Hypothalamus (tissue), 51 donors: ENCODE data around the gene MEGF6.
"Not testable (repeated sequence)": the region's sequence is repeated elsewhere in the genome, so short reads cannot be mapped to it uniquely, and the experiment has no call there.

Source experiments
- DNase-seq, 51 donors: peaks; one replicate each; lab custom pipeline; 2025; lab: John Stamatoyannopoulos, UW

Gene MEGF6

DNA sequence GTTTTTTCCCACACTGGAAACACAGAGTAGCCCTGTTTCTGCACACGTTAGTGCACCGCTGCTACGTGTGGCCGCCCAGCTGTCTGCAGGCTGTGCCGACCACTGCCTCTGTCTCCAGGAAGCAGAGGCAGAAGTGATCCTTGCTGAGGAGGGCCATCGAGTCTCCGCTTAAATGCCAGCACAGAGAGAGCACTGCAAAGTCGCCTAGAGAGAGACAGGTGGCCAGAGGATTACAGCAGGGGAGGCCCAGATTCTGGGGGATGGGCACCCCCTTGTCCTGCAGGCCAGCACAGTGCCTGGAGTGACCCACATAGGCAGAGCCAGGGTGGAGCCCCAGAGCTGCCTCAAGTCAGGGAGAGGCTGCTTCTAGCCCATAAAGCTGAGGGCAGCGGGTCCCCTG lies 19.6 kb upstream of the MEGF6 start:
- DNase-seq, result no peak

DNA sequence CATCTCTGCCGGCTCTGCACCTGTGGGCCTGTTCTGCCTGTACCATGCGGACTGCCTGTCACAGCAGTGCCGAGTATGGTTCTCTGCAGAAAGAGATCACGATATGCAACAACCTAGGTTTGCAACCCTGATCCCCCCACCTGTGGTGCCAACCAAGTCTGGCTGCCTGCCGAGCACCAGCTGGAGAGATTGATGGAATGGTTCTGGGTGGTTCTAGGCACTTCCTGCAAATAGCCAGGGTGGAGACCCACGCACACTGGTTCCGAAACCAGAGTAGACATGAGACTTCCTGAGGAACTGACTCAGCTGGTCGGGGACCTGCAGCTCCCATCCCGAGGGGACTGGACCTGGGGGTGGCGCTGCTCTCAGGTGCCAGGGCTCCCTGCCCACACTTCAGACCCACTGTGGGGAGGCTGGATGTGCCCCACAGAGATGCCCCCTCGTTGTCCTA lies 18.9 kb upstream of the MEGF6 start:
- peak in 1 of 51 donors; percentile 9 for DNase-seq

DNA sequence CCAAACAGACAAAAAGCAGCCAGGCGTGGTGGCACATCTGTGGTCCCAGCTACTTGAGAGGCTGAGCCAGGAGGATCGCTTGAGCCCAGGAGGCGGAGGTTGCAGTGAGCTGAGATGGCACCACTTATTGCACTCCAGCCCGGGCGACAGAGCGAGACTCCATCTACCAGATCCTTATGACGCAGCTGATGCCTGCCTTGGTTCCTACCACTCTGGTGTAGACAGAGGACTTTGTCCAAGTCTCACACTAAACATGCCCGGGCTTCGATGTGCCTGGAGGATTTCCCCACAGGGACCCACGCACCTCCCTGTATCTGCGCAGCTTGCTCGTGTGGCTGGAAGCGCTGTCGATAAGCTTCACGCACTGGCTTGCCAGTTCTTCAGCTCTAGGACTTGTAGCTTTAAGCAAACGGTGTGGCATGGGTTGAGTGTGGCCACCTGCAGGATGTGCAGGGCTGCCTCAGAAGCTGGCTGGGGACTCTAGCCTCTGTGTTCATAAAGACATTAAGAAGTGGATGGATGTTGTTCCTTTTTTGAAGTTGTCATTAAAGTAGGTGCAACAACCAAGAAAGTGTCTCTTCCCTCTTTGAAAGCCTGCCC lies 18.4 kb upstream of the MEGF6 start:
- no peak for DNase-seq

DNA sequence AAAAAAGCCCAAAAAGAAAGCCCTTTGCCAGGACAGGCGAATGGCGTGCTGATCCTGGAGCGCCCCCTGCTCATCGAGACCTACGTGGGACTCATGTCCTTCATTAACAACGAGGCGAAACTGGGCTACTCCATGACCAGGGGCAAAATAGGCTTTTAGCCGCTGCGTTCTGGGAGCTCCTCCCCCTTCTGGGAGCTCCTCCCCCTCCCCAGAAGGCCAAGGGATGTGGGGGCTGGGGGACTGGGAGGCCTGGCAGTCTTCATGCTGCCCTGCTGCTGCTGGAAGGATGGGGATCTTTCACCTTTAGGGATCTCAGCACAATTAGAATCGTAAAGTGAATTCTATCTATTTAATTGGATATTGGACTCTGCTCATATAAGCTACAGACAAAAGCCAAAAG lies 17.1 kb upstream of the MEGF6 start:
- no peak for DNase-seq

DNA sequence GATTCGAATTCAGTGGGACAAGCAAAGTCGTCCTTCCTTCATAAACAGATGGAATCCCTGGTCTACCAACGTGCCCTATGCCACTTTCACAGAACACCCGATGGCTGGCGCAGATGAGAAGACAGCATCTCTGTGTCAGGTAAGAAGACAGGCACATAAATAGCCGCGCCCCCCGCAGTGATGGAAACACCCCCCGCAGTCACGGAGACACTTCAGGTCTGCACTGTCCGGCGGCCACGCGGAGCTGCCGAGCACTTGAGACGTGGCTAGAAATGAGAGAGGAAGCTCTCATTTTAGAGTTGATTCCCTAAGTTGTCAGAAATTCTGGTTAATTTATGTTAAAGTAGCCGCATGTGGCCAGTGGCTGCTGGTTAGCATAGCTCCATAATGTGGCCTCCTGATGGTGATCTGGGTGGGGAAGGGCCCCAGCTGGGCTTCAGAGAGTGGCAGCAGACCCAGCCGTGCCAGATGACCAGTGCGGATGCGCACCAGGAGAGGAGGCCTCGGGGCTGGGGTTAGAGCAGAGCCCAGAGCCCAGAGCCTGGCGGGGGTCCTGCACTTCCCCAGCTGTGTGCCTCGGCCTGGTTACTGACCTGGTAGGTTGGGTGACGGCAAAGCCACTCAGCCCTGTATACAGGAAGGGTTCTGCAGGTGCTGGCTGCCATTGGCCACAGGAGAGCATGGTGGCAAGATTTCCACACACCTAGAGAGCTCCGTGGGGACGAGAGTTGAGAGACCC lies 16.4 kb upstream of the MEGF6 start:
- no peak for DNase-seq

DNA sequence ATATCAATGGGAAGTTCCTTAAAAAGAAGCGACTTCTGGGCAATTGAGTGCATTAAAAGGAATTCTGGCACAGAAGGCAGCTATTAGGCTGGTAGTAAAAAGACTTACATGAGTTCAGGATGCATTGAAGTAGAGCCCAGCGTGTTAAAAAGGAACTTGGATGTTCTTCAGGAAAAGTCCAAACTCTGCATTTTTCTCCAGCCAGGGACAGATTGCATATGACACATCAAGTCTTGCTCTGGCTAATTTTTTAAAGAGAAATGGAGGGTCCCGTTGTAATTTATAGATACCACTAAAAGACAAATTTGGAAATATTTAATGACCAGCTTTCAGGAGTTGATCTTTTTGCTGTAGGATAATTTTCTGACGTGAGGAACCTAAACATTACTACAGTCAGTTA lies 14.7 kb upstream of the MEGF6 start:
- no peak for DNase-seq

DNA sequence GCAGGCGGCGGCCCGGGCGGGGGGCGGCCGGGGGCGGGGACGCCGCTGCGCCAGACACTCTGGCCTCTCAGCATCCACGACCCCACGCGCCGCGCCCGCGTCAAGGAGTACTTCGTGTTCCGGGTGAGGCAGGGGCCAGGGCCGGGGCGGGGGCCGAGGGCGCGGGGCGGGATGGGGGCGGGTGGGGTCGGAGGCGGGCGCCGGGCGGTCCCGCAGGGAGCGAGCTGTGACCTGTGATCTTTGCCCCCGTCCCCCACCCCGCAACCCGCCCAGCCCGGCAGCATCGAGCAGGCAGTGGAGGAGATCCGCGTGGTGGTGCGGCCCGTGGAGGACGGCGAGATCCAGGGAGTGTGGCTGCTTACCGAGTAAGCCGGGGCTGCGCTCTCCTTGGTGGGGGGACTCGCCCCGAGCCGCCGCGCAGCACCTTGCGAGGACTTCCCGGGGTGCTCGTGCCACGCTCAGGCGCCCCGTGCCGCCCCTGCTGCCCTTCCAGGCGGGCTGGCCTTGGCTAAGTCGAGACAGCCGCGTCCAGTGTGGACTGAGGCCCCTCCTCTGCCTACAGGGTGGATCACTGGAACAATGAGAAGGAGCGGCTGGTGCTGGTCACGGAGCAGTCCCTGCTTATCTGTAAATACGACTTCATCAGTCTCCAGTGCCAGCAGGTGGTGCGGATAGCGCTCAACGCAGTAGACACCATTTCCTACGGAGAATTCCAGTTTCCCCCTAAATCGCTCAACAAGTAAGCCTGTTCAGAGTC lies 14.0 kb upstream of the MEGF6 start:
- peak in 3 of 51 donors; percentile 40 to 72 (median 45) for DNase-seq

DNA sequence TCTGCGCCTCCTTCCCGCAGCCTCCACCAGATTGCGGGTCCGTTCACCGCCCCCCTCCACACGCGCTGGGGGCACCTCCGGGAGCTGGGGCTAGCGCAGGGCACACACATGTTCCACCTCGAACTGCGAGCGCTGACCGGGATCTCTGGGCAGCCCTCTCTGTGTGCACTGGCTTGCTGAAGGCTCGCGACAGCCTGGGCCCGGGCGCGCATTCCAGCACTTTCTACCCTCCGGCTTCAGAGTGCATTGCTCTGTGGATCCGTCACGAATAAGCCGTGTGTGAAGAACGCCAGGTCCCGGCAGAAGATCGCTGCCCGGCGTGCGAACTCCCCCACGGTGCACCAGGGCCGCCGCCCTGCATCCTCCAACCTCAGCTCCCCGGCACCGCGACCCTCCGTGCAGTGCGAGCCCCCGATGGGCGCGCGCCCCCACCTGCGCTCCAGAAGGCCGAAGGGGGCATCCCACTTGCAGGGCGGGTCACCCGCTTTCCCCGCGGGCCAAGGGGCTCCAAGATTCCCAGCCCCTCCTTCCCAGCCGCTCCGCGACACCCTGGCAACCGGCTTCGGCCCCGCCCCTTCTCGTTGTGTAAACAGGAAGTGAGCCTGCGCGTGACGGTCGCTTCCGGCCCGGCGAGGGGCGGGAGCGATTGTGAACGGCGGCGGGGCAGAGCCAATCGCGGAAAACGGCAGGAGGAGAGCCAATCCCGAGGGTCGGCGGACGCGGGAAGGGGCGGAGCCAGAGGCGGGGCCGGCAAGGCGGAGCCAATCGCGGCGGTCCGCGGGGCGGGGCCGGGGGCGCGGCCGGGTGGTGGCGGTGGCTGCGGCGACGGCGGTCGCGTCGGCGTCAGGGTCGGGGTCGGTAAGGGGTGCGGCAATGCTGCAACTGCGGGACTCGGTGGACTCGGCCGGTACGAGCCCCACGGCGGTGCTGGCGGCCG lies 13.2 kb upstream of the MEGF6 start, which contains the start of gene TPRG1L:
TPRG1L (plus strand) TSS at position 816 of the 937 bp plus-strand sequence; CDS start at position 874, 58 bp downstream.
- DNase-seq, result peak; percentile 90 to 99 (median 98)

DNA sequence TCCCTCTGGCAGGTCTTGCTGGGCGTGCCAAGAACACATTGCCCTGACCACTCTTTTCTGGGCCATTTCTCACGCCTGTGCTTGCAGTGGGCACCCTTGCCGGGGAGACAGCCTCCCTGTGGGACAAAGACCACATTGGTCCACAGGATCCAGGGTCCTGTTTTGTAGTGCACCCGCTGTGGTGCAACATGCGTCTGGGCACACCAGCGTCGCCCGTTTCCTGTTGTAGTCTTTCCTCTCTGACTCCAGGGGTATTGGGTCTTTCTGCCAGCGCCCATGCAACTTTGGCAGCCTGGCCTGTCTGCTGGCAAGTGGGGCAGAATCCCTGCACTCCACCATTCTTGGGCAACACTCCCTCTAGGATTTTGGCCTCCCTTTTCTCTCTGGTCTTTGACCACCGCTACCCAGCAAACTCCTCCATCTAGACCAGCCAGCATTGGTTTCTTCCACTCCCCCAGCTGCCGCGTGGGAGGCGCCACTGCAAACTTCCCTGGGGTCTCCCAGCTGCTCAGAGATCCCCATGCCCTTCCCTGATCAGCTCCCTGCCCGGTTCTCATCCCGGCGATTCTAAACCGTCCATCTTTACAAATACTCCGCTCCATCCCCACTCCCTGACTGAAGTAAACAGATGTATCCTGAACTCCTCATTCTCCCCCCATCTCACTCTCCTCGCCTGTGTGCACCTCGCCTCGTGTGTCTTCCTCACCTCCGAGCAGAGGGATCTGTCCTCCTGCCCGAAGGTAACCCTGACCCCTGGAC lies 12.3 kb upstream of the MEGF6 start:
- DNase-seq, result no peak

DNA sequence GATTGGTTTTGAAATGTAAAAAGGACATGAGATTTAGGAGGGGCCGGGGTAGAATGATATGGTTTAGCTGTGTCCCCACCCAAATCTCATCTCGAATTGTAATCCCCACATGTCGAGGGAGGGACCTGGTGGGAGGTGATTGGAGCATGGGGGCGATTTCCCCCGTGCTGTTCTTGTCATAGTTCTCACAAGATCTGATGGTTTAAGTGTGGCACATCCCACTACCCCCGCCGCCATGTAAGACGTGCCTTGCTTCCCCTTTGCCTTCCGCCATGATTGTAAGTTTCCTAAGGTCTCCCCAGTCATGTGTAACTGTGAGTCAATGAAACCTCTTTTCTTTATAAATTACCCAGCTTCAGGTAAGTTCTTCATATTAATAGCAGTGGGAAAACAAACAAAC lies 10.8 kb upstream of the MEGF6 start:
- DNase-seq, result not testable (repeated sequence)

DNA sequence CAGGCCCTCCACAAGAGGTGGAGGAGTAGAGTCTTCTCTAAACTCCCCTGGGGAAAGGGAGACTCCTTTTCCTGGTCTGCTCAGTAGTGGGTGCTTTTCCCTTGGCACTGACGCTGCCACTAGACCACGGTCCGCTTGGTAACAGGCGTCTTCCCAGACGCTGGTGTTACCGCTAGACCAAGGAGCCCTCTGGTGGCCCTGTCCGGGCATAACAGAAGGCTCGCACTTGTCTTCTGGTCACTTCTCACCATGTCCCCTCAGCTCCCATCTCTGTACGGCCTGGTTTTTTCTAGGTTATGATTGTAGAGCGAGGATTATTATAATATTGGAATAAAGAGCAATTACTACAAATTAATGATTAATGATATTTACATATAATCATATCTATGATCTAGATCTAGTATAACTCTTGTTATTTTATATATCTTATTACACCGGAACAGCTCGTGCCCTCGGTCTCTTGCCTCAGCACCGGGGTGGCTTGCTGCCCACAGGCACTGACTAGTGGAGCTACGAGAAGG lies 9.9 kb upstream of the MEGF6 start:
- DNase-seq, result peak in 21 of 51 donors; percentile 8 to 54 (median 33)

DNA sequence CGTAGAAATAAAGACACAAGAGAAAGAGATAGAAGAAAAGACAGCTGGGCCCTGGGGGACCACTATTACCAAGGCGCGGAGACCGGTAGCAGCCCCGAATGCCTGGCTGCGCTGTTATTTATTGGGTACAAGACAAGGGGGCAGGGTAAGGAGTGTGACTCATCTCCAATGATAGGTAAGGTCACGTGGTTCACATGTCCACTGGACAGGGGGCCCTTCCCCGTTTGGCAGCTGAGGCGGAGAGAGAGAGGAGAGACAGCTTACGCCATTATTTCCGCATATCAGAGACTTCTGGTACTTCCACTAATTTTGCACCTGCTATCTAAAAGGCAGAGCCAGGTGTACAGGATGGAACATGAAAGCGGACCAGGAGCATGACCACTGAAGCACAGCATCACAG lies 9.4 kb upstream of the MEGF6 start:
- DNase-seq, result no peak

DNA sequence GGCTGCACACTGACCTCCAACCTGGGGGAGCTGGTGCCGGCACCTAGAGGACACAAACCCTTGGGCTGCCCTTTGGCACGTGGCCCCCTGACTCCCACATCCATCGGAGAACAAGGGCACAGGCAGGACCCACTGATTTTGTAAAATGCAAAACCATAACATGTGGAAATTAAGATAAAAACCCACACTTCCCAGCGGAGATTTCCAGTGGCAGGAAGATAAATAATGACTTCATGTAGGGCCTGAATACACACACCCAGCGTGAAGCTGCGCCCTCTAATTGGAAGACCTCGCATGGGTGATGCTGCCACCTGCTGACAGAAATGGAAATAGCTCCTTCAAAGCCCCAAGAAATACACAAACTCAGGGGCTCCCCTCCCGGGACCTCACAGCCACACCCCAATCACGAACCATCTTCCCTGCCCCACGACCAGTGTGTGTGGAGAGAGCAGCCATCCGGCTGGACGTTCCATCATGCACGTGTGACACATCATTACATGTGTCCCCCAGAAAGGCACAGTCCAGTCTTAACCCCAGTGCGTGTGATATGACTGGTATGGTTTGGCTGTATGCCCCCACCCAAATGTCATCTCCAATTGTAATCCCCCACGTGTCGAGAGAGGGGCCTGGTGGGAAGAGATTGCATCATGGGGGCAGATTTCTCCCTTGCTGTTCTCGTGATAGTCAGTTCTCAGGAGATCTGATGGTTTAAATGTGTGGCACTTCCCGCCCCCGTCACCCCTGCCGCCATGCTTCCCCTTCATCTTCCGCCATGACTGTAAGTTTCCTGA lies 7.8 kb upstream of the MEGF6 start:
- DNase-seq, result peak in 40 of 51 donors; percentile 9 to 77 (median 46)

DNA sequence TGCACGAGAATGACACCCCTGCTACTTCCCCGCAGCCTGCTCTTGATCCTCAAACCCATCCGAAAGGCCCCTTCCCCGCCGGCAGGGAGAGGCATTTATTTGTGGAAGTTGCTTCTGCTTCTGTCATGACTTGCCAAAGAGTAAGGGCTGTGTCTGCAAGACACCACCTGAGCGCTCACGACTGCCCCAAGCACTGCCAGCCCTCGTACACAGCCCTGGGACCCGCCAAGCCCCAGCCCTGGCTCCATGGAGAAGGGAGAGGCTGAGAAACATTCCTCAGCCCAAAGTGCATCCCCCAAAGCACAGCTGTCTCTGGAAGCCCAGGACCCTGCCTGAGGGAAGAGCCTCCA lies 7.2 kb upstream of the MEGF6 start:
- no peak for DNase-seq

DNA sequence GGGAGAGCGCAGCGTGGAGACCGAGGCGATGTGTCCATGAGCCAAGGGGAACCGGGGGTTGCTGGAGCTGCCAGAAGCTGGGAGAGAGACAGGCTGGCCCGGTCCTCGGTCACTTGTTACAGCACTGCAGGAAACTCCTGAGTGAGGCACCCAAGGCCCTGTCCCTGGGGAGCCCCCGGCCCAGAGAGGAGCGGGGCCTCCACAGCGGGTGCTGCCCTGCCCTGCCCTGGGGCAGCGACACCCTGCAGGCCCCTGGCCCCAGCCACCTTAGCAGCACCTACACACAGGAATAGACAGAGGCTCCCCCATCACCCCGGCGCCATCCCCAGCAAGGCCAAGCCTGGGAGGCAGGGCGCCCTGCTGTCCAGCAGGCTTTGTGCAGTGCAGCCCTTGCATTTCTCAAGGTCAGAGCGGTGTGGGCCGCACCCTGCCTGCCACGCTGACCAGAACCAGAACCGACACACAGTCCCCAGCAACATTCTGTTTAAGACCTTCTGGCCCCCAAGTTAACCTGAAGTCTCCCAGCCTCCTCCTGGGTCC lies 6.6 kb upstream of the MEGF6 start:
- DNase-seq, result no peak

DNA sequence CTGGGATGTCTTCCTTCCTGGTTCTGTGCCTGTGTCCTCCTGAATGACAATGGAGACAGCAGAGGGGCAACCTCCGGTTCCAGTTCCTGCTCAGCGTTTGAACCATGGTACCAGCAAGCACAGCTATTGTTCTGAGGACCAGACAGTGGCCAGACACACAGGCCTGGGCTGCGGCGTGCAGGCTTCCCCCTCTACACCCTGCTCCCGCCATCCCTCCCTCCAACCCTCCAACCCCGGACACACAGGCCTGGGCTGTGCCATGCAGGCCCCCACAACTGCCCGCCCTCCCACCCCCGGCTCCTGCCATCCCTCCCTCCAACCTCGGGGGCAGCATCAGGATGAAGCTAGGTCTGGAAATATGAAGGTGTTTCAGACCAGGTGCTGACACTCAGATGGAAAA lies 5.6 kb upstream of the MEGF6 start:
- no peak for DNase-seq

DNA sequence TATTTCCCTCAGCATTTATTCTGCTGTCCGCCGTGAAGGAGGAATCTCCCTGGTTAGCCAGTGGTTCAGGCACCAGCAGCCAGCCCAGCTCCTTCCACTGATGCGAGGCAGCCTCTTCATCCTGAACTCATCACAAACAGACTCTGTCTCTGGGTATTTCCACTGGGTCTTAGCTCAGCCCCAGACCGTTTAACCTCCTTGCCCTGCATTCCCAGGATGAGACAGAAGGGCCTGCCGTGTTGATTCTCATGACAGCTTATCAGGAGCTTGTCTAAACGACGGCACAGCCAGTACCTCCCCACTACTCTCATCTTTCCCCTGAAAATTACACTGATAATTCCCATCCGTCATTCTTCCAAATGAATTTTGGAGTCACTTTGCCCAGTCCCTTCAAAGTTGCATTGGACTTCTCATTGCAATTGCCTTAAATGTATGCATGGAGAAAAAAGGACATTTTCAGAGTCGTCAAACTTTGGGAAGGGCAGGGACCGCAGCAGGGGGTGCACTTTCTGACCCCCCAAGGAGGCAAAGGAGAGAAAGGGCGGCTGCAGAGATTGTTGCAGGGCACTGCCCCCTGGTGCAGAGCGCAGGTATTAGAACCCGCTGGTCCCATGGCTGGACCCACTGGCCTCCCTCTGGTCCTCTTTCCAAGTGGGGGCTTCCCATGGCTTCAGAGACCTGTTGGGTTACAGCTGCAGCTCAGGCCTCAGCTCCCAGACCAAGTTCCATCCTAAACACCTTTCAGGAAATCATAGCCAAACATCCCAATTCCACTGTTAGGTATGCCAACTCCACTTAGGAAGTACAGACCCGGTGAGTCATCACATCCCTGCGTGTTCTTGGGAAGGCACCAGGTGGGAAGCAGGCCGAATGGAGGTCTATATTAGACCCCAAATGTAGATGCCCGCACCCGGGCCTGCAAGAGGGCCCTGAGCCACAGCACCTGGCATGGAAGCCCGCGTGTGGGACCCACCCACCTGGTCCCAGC lies 3.7 kb upstream of the MEGF6 start:
- DNase-seq, result peak in 3 of 51 donors; percentile 13 to 18 (median 14)
